Measurements from ENCODE around the gene SLC17A7.

GRCh38 chr19:49430678-49431329, 10.5 kb downstream of the SLC17A7 start:
- TF ChIP-seq CTCF (IDR thresholded peaks at IDR 0.05) (peak in 1 of 4 experiments; percentile 12), POLR2A (IDR thresholded peaks at IDR 0.05) (no peak), POLR2AphosphoS5 (IDR thresholded peaks at IDR 0.05) (no peak), EP300 (IDR thresholded peaks at IDR 0.05) (no peak)
